ENCODE measurements around the gene GSTO2.

DNA sequence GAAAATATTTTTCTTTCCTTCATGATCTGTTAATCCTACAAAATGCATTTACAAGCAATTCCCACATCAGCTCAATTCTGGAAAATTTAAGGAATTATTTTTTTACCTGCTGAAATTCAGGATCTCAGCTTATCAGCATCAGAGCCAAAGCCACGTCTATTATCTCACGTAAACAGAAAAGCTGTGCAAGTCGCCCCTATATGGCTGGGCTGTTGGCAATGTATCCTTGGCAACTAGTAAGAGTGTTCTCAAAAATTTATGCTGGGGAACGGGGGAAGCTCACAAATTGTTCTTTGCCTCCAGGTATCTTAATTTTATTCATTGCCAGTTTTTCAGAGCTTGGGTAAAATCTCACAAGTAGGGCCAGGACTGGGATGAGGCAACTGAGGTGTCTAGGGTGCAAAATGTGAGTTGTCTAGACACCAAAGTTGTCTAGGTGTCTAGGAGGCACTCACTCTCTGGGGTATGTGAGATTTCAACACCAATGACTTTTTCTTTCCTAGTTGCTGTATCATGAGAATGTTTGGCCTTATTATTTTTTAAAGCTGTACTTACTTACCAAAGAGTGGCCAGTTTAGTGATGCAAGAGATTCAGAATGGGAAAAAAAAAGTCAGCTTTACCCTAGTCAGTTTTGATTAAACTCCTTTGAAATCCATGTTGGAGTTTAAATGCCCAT, 5.1 kb downstream of the GSTO2 start:
- no peak for TF ChIP-seq RFX5 (IDR thresholded peaks at IDR 0.05; ENCODE audit: low read depth, low read length)
- no peak for TF ChIP-seq RAD21 (IDR thresholded peaks at IDR 0.05; ENCODE audit: low read length)
- TF ChIP-seq, protein P1, sequence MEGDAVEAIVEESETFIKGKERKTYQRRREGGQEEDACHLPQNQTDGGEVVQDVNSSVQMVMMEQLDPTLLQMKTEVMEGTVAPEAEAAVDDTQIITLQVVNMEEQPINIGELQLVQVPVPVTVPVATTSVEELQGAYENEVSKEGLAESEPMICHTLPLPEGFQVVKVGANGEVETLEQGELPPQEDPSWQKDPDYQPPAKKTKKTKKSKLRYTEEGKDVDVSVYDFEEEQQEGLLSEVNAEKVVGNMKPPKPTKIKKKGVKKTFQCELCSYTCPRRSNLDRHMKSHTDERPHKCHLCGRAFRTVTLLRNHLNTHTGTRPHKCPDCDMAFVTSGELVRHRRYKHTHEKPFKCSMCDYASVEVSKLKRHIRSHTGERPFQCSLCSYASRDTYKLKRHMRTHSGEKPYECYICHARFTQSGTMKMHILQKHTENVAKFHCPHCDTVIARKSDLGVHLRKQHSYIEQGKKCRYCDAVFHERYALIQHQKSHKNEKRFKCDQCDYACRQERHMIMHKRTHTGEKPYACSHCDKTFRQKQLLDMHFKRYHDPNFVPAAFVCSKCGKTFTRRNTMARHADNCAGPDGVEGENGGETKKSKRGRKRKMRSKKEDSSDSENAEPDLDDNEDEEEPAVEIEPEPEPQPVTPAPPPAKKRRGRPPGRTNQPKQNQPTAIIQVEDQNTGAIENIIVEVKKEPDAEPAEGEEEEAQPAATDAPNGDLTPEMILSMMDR (conservative IDR thresholded peaks at IDR 0.05; ENCODE audit: low read depth, low read length): no peak
- TF ChIP-seq MXI1 (IDR thresholded peaks at IDR 0.05; ENCODE audit: borderline replicate concordance, low read depth, low read length): no peak
- TF ChIP-seq POLR2A (IDR thresholded peaks at IDR 0.05; ENCODE audit: low read depth, low read length): no peak
- no peak for TF ChIP-seq SMC3 (IDR thresholded peaks at IDR 0.05; ENCODE audit: low read depth, low read length)
- TF ChIP-seq RCOR1 (IDR thresholded peaks at IDR 0.05; ENCODE audit: insufficient replicate concordance, low read length): no peak
- TF ChIP-seq, protein P2, sequence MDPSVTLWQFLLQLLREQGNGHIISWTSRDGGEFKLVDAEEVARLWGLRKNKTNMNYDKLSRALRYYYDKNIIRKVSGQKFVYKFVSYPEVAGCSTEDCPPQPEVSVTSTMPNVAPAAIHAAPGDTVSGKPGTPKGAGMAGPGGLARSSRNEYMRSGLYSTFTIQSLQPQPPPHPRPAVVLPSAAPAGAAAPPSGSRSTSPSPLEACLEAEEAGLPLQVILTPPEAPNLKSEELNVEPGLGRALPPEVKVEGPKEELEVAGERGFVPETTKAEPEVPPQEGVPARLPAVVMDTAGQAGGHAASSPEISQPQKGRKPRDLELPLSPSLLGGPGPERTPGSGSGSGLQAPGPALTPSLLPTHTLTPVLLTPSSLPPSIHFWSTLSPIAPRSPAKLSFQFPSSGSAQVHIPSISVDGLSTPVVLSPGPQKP (IDR thresholded peaks at IDR 0.05; ENCODE audit: borderline replicate concordance, low read depth, low read length): no peak
- no peak for TF ChIP-seq BHLHE40 (IDR thresholded peaks at IDR 0.05; ENCODE audit: low read depth, low read length)
- TF ChIP-seq, protein P3, sequence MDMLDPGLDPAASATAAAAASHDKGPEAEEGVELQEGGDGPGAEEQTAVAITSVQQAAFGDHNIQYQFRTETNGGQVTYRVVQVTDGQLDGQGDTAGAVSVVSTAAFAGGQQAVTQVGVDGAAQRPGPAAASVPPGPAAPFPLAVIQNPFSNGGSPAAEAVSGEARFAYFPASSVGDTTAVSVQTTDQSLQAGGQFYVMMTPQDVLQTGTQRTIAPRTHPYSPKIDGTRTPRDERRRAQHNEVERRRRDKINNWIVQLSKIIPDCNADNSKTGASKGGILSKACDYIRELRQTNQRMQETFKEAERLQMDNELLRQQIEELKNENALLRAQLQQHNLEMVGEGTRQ (IDR thresholded peaks at IDR 0.05; ENCODE audit: low read depth, low read length): no peak
- TF ChIP-seq MAZ (IDR thresholded peaks at IDR 0.05; ENCODE audit: borderline replicate concordance, low read depth, low read length): no peak
- TF ChIP-seq CEBPB (IDR thresholded peaks at IDR 0.05; ENCODE audit: low read depth, low read length): peak; percentile 69
- TF ChIP-seq CHD1 (IDR thresholded peaks at IDR 0.05; ENCODE audit: low read depth, low read length): no peak

Data from IMR-90 (cell line).